Measurements from ENCODE around the gene SLC25A43.
"Not testable (repeated sequence)": the region's sequence is repeated elsewhere in the genome, so short reads cannot be mapped to it uniquely, and the experiment has no call there.

Gene SLC25A43

GRCh38 chrX:119410027-119410819 lies 11.1 kb downstream of the SLC25A43 start:
- no peak for DNase-seq

GRCh38 chrX:119410854-119411253 lies 11.7 kb downstream of the SLC25A43 start:
- no peak for DNase-seq

GRCh38 chrX:119411959-119412358 lies 12.8 kb downstream of the SLC25A43 start:
- no peak for DNase-seq

GRCh38 chrX:119417376-119417775 lies 18.2 kb downstream of the SLC25A43 start:
- no peak for DNase-seq

GRCh38 chrX:119417842-119418241 lies 18.7 kb downstream of the SLC25A43 start:
- DNase-seq = no peak

- DNase-seq = no peak
Observed at GRCh38 chrX:119419146-119419545, 20.0 kb downstream of the SLC25A43 start.

GRCh38 chrX:119419898-119420297 lies 20.8 kb downstream of the SLC25A43 start:
- DNase-seq = no peak

- DNase-seq = no peak
Observed at GRCh38 chrX:119421016-119421705, 22.0 kb downstream of the SLC25A43 start.

- DNase-seq = peak in 2 of 4 experiments; percentile 1 to 2
Observed at GRCh38 chrX:119423631-119424030, 24.5 kb downstream of the SLC25A43 start.

GRCh38 chrX:119424999-119425398 lies 25.9 kb downstream of the SLC25A43 start:
- DNase-seq = no peak

GRCh38 chrX:119427024-119427794 lies 28.1 kb downstream of the SLC25A43 start:
- no peak for DNase-seq

GRCh38 chrX:119427795-119428185 lies 28.7 kb downstream of the SLC25A43 start:
- no peak for DNase-seq

- no peak for DNase-seq
Observed at GRCh38 chrX:119429471-119429870, 30.3 kb downstream of the SLC25A43 start.

GRCh38 chrX:119441295-119441694 lies 42.2 kb downstream of the SLC25A43 start:
- not testable (repeated sequence) for DNase-seq

GRCh38 chrX:119442286-119442685 lies 43.1 kb downstream of the SLC25A43 start:
- DNase-seq = no peak

- no peak for DNase-seq
Observed at GRCh38 chrX:119453202-119453601, 54.1 kb downstream of the SLC25A43 start.

GRCh38 chrX:119455264-119455663 lies 56.1 kb downstream of the SLC25A43 start:
- no peak for DNase-seq

- no peak for DNase-seq
Observed at GRCh38 chrX:119459181-119459580, 60.0 kb downstream of the SLC25A43 start.

- no peak for DNase-seq
Observed at GRCh38 chrX:119465555-119465954, 66.4 kb downstream of the SLC25A43 start.

GRCh38 chrX:119466970-119467369 lies 67.8 kb downstream of the SLC25A43 start:
- no peak for DNase-seq

GRCh38 chrX:119467433-119467832 lies 68.3 kb downstream of the SLC25A43 start:
- no peak for DNase-seq

GRCh38 chrX:119467842-119468550 lies 68.9 kb downstream of the SLC25A43 start, which contains the start of gene SLC25A5:
Gene SLC25A5, plus strand, starts transcription at chrX:119468444. Its CDS starts 72 bp downstream, at chrX:119468516.
- DNase-seq = peak; percentile 33 to 75 (median 55)
